Measurements from ENCODE around the gene CCDC192.

The CCDC192 gene

GRCh38 chr5:127979475-127979874 is 276.3 kb downstream of the CCDC192 start:
- Mint-ChIP-seq H3K4me1 (no peaks in the 10 kb centered on the region), H3K4me3 (no peak overlapping the region), H3K27me3 (no peaks in the 10 kb centered on the region), H3K27ac (no peak overlapping the region), H3K9me3 (no peaks in the 10 kb centered on the region)
- DNase-seq = no peak
- ATAC-seq = no peak

- Mint-ChIP-seq H3K27me3 (no peaks in the 10 kb centered on the region), H3K4me1 (no peaks in the 10 kb centered on the region), H3K27ac (no peak overlapping the region), H3K9me3 (no peaks in the 10 kb centered on the region), H3K4me3 (no peak overlapping the region)
- no peak for ATAC-seq
- no peak for DNase-seq
Measured at GRCh38 chr5:127980843-127981242, 277.7 kb downstream of the CCDC192 start.

- H3K27ac Mint-ChIP-seq = no peak overlapping the region
- no peaks in the 10 kb centered on the region for H3K4me1 Mint-ChIP-seq
- no peak overlapping the region for H3K4me3 Mint-ChIP-seq
- H3K9me3 Mint-ChIP-seq = no peaks in the 10 kb centered on the region
- DNase-seq (no peak), ATAC-seq (no peak)
- no peaks in the 10 kb centered on the region for H3K27me3 Mint-ChIP-seq
Measured at GRCh38 chr5:127981498-127981897, 278.3 kb downstream of the CCDC192 start.

GRCh38 chr5:127985811-127986325 is 282.7 kb downstream of the CCDC192 start:
- Mint-ChIP-seq H3K27ac (no peak overlapping the region), H3K27me3 (no peaks in the 10 kb centered on the region), H3K9me3 (peaks cover 10 to 12% of the 10 kb centered on the region in 2 donors), H3K4me3 (no peak overlapping the region), H3K4me1 (no peaks in the 10 kb centered on the region)
- no peak for DNase-seq
- ATAC-seq = no peak

- Mint-ChIP-seq H3K4me3 (no peak overlapping the region), H3K9me3 (peaks cover 10 to 12% of the 10 kb centered on the region in 2 donors), H3K27ac (no peak overlapping the region), H3K27me3 (no peaks in the 10 kb centered on the region), H3K4me1 (no peaks in the 10 kb centered on the region)
- no peak for DNase-seq
- ATAC-seq = no peak
Measured at GRCh38 chr5:127987354-127988145, 284.4 kb downstream of the CCDC192 start.

- Mint-ChIP-seq H3K9me3 (peaks cover 14 to 17% of the 10 kb centered on the region in 2 donors), H3K27ac (no peak overlapping the region), H3K27me3 (no peaks in the 10 kb centered on the region), H3K4me3 (no peak overlapping the region), H3K4me1 (no peaks in the 10 kb centered on the region)
- DNase-seq = no peak
- ATAC-seq = no peak
Measured at GRCh38 chr5:127988146-127988760, 285.1 kb downstream of the CCDC192 start.
